GM12875 (cell line): ENCODE results near the gene FRMD1.

ENCODE experiments used
- H3K4me3 ChIP-seq: one replicate; pipeline ENCODE4 v1.5.1; 2011; ENCODE audit warnings: low read depth, low read length, control low read depth
- CTCF ChIP-seq: IDR thresholded peaks from 2 replicates; pipeline ENCODE4 v1.5.1; 2011; ENCODE audit warnings: low read depth, mild to moderate bottlenecking, control low read depth, inconsistent platforms, low read length, moderate library complexity, borderline replicate concordance; ENCODE audit not compliant: insufficient read depth

FRMD1 gene

GRCh38 chr6:168090064-168090690, 11.2 kb upstream of the FRMD1 start:
- TF ChIP-seq CTCF, result no peak

GRCh38 chr6:168089186-168090063, 10.4 kb upstream of the FRMD1 start:
- TF ChIP-seq CTCF, result no peak
- no peak overlapping the region for H3K4me3 ChIP-seq

More at GRCh38 chr6:168090064-168090690, 11.2 kb upstream of the FRMD1 start:
- H3K4me3 ChIP-seq, result no peak overlapping the region

GRCh38 chr6:168088161-168089053, 9.4 kb upstream of the FRMD1 start:
- no peak overlapping the region for H3K4me3 ChIP-seq
- TF ChIP-seq CTCF, result no peak

- no peak overlapping the region for H3K4me3 ChIP-seq
- no peak for TF ChIP-seq CTCF
These were observed 8.6 kb upstream of the FRMD1 start for GRCh38 chr6:168087436-168088160.

GRCh38 chr6:168086616-168087015, 7.6 kb upstream of the FRMD1 start:
- H3K4me3 ChIP-seq, result no peak overlapping the region
- no peak for TF ChIP-seq CTCF

- TF ChIP-seq CTCF, result no peak
- H3K4me3 ChIP-seq, result no peak overlapping the region
These were observed 7.1 kb upstream of the FRMD1 start for GRCh38 chr6:168086066-168086465.
